Urinary bladder (tissue), 4 donors: ENCODE measurements around the gene RARRES2. TPM values are rescaled to one million over a fixed set of nuclear protein-coding genes. Genes with fewer than 3 reads are reported as not detected.

Source experiments
- DNase-seq: peaks from one replicate; pipeline ENCODE4 v3.0.0-alpha.2; 2015; ENCODE audit errors: extremely low spot score
- H3K27ac ChIP-seq: one replicate; pipeline ENCODE4 v1.5.1; 2013; ENCODE audit warnings: low read depth, mild to moderate bottlenecking, moderate library complexity
- H3K36me3 ChIP-seq: one replicate; pipeline ENCODE4 v1.6.1; 2013; ENCODE audit warnings: mild to moderate bottlenecking, moderate library complexity; ENCODE audit not compliant: insufficient read depth
- H3K4me1 ChIP-seq: one replicate; pipeline ENCODE4 v1.6.1; 2013; ENCODE audit warnings: mild to moderate bottlenecking, moderate library complexity; ENCODE audit not compliant: insufficient read depth
- H3K4me3 ChIP-seq: one replicate; pipeline ENCODE4 v1.5.1; 2013; ENCODE audit warnings: low read depth, low read length
- WGBS: extraction: QIAGEN DNeasy Blood & Tissue Kit; methylation state at CpG from one replicate; pipeline ENCODE4 v1.1.7; 2013; 5-methylcytosine and 5-hydroxymethylcytosine counted together
- polyA plus RNA-seq: library from polyadenylated mRNA; stranded (reverse); fragments of 200-250 nt; gene quantifications from one replicate; pipeline ENCODE4 v1.2.3, GENCODE V29; 2013
- total RNA-seq: library from RNA; depleted of rRNA; stranded (reverse); fragments of >200 nt; gene quantifications from one replicate; pipeline ENCODE4 v1.2.3, GENCODE V29; 2014
- donor health status: healthy with polysubstance abuse.
- donor health status: healthy.

The RARRES2 gene
- total and polyA plus RNA-seq, 2 donors: 86.2 to 400 TPM

DNA sequence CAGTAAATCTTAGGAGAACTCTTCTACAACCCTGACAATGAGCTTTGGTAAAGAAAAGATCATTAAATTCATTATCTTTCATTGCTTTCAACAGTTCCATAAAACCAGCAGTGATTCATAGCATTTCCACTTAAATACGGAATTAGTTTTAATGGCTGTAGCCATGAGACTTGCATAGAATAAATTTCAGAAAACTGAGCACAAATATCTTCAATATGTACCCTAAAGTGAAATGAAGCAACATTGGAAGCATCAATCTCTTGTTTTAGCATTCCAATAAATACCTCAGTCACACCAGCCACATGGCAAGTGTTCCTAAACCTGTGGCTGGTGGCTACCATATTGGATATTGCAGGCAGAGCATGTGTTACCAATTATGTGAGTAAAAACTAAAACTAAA, 3.6 kb upstream of the RARRES2 start:
- H3K27ac ChIP-seq: no peak overlapping the region
- H3K4me1 ChIP-seq: no peaks in the 10 kb centered on the region
- no peaks in the 10 kb centered on the region for H3K36me3 ChIP-seq
- DNase-seq: no peak
- WGBS: 59% methylated on average over 1 of the region's 1 CpG
- no peak overlapping the region for H3K4me3 ChIP-seq

- H3K4me3 ChIP-seq: no peak overlapping the region
- no peaks in the 10 kb centered on the region for H3K4me1 ChIP-seq
- H3K27ac ChIP-seq: no peak overlapping the region
- no peak for DNase-seq
- H3K36me3 ChIP-seq: no peaks in the 10 kb centered on the region
Observed at GRCh38 chr7:150344299-150344698, 2.9 kb upstream of the RARRES2 start.

DNA sequence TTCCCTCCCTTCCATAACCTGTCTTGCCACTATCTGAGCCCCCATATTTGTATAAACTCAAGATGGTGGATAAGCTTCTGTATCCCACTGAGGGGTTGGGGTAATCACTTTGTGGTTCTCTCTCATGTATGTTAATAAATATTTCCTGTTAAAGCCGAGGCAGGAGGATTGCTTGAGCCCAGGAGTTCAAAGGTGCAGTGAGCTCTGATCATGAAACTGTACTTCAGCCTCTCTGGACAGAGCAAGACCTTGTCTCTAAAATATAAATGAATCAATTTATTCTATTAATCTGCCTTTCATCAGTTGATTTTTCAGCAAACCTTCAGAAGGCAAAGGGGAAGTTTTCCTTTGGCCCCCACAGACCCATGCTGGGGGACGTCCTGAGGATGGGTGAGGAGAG, 1.8 kb upstream of the RARRES2 start:
- Histone ChIP-seq H3K27ac (no peak overlapping the region), H3K36me3 (no peaks in the 10 kb centered on the region), H3K4me1 (no peaks in the 10 kb centered on the region), H3K4me3 (no peak overlapping the region)
- 92% methylated on average over 2 of the region's 2 CpGs for WGBS
- DNase-seq: no peak

- Histone ChIP-seq H3K36me3 (no peaks in the 10 kb centered on the region), H3K4me1 (no peaks in the 10 kb centered on the region), H3K4me3 (no peak overlapping the region), H3K27ac (no peak overlapping the region)
- DNase-seq: no peak
- WGBS: 74% methylated on average over 9 of the region's 9 CpGs
Observed at GRCh38 chr7:150342121-150342408, 636 bp upstream of the RARRES2 start.

GRCh38 chr7:150340875-150341262, 560 bp downstream of the RARRES2 start:
- H3K4me3 ChIP-seq: peak overlapping the region; percentile 52
- H3K36me3 ChIP-seq: no peaks in the 10 kb centered on the region
- DNase-seq: no peak
- no peak overlapping the region for H3K27ac ChIP-seq
- 3% methylated on average over 29 of the region's 29 CpGs for WGBS
- no peaks in the 10 kb centered on the region for H3K4me1 ChIP-seq

- no peaks in the 10 kb centered on the region for H3K36me3 ChIP-seq
- 9% methylated on average over 39 of the region's 39 CpGs for WGBS
- H3K4me3 ChIP-seq: peak overlapping the region; percentile 52
- no peak overlapping the region for H3K27ac ChIP-seq
- no peaks in the 10 kb centered on the region for H3K4me1 ChIP-seq
- no peak for DNase-seq
Observed at GRCh38 chr7:150340024-150340749, 1.2 kb downstream of the RARRES2 start.

GRCh38 chr7:150339409-150339809, 2.0 kb downstream of the RARRES2 start:
- 55% methylated on average over 9 of the region's 9 CpGs for WGBS
- Histone ChIP-seq H3K27ac (no peak overlapping the region), H3K4me3 (no peak overlapping the region)

GRCh38 chr7:150338166-150338829, 3.1 kb downstream of the RARRES2 start:
- DNase-seq: no peak
- no peak overlapping the region for H3K4me3 ChIP-seq
- H3K4me1 ChIP-seq: no peaks in the 10 kb centered on the region
- H3K27ac ChIP-seq: no peak overlapping the region
- H3K36me3 ChIP-seq: no peaks in the 10 kb centered on the region
- WGBS: 84% methylated on average over 11 of the region's 11 CpGs

More at GRCh38 chr7:150339409-150339809, 2.0 kb downstream of the RARRES2 start:
- Histone ChIP-seq H3K36me3 (no peaks in the 10 kb centered on the region), H3K4me1 (no peaks in the 10 kb centered on the region)
- DNase-seq: no peak

DNA sequence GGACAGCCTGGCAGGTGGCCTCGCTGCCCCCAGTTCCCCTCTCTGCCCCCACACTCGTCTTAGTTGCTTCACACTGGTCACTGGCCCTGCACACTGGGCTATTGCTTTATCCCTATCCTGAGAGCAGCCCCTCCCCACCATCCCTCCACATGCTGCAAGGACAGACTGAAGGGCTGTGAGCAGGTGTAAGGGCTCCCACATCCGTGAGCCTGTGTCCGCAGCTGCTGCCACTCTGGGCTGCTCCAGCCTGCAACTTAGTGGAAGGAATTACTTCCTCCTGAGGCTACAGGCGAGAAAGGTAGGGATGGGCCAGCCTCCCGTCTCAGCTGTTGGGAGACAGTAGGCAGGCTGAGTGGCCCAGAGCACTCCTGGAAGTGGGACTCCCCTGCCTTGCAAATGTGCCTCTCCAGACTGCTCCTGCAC, 3.8 kb downstream of the RARRES2 start:
- H3K36me3 ChIP-seq: no peaks in the 10 kb centered on the region
- no peak overlapping the region for H3K4me3 ChIP-seq
- H3K27ac ChIP-seq: peak overlapping the region; percentile 16

DNA sequence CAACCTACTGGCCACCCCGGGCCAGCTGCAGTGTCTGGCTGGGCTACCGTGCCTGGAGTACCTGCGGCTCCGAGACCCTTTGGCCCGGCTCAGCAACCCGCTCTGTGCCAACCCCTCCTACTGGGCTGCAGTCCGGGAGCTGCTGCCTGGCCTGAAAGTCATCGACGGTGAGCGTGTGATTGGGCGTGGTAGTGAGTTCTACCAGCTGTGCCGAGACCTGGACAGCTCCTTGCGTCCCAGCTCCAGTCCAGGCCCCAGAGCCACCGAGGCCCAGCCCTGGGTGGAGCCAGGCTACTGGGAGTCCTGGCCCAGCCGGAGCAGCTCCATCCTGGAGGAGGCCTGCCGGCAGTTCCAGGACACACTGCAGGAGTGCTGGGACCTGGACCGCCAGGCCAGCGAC, 4.2 kb downstream of the RARRES2 start:
- Histone ChIP-seq H3K4me3 (no peak overlapping the region), H3K4me1 (no peaks in the 10 kb centered on the region), H3K27ac (peak overlapping the region; percentile 16), H3K36me3 (no peaks in the 10 kb centered on the region)
- WGBS: 71% methylated on average over 18 of the region's 18 CpGs
- no peak for DNase-seq

More for the DNA sequence above, 3.8 kb downstream of the RARRES2 start:
- DNase-seq: no peak
- 80% methylated on average over 6 of the region's 6 CpGs for WGBS
- H3K4me1 ChIP-seq: no peaks in the 10 kb centered on the region

- Histone ChIP-seq H3K4me1 (no peaks in the 10 kb centered on the region), H3K27ac (peak overlapping the region; percentile 3), H3K4me3 (no peak overlapping the region), H3K36me3 (no peaks in the 10 kb centered on the region)
- no peak for DNase-seq
- 90% methylated on average over 14 of the region's 14 CpGs for WGBS
Observed at GRCh38 chr7:150336746-150337145, 4.7 kb downstream of the RARRES2 start.

- no peak for DNase-seq
- 39% methylated on average over 6 of the region's 6 CpGs for WGBS
- Histone ChIP-seq H3K4me1 (no peaks in the 10 kb centered on the region), H3K27ac (peak overlapping the region; percentile 76), H3K36me3 (no peaks in the 10 kb centered on the region), H3K4me3 (no peak overlapping the region)
Observed at GRCh38 chr7:150335774-150336112, 5.7 kb downstream of the RARRES2 start.

- peak overlapping the region; percentile 76 for H3K27ac ChIP-seq
- no peak overlapping the region for H3K4me3 ChIP-seq
Observed at GRCh38 chr7:150335108-150335773, 6.2 kb downstream of the RARRES2 start.

DNA sequence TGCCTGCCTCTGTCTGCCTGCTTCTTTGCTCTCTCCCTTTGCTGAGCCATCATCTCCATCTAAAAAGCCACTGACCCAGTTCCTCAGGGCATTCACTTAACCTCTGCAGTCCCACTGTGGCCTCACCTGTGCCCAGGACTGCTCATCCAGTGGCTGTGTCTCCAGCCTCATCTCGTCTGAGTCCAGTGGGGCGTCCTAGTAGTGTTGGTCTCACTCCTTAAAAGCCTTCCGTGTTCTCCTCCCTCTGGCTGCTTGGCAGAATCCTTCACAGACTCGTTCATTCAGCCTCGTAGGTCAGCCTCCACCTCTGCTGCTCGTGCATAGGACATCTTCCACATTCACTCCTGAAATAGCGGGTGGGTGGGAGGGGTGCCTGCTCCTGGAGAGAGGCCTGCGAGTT, 7.3 kb downstream of the RARRES2 start:
- no peak for DNase-seq
- Histone ChIP-seq H3K4me1 (no peaks in the 10 kb centered on the region), H3K36me3 (no peaks in the 10 kb centered on the region), H3K4me3 (no peak overlapping the region), H3K27ac (no peak overlapping the region)
- 87% methylated on average over 8 of the region's 8 CpGs for WGBS

More at GRCh38 chr7:150335108-150335773, 6.2 kb downstream of the RARRES2 start:
- 25% methylated on average over 7 of the region's 7 CpGs for WGBS
- no peak for DNase-seq
- Histone ChIP-seq H3K4me1 (no peaks in the 10 kb centered on the region), H3K36me3 (no peaks in the 10 kb centered on the region)
